Bronchial epithelial cell (primary cell): Measurements from ENCODE around the gene CD99L2. TPM values are rescaled to one million over a fixed set of nuclear protein-coding genes. Genes with fewer than 3 reads are reported as not detected.
"Not testable (repeated sequence)": the region's sequence is repeated elsewhere in the genome, so short reads cannot be mapped to it uniquely, and the experiment has no call there.

Experiments used
- DNase-seq: peaks from one replicate; pipeline ENCODE4 v3.0.0-alpha.2; 2010; ENCODE audit warnings: low read depth
- FAIRE-seq: peaks from 2 replicates; lab custom pipeline; 2011; peaks lifted over from hg19 to GRCh38; lab: Jason Lieb, UNC
- H3K27me3 ChIP-seq: 2 replicates; pipeline ENCODE4 v1.5.1; 2011; ENCODE audit warnings: low read length; ENCODE audit not compliant: control insufficient read depth, insufficient read depth
- H3K36me3 ChIP-seq: 2 replicates; pipeline ENCODE4 v1.5.1; 2011; ENCODE audit warnings: low read length; ENCODE audit not compliant: control insufficient read depth, insufficient read depth
- H3K4me3 ChIP-seq: 2 replicates; pipeline ENCODE4 v1.5.1; 2011; ENCODE audit warnings: mild to moderate bottlenecking, low read depth, low read length, control low read depth
- total RNA-seq: library from RNA; depleted of rRNA; stranded (reverse); fragments of >200 nt; gene quantifications from 2 replicates; pipeline ENCODE4 v1.2.1, GENCODE V29; 2014
- TF ChIP-seq, protein P1 (sequence below): IDR thresholded peaks from 2 replicates; pipeline ENCODE4 v1.5.1; 2011; ENCODE audit warnings: mild to moderate bottlenecking, moderate library complexity, low read length, control low read depth, inconsistent platforms; ENCODE audit not compliant: insufficient read depth, severe bottlenecking

CD99L2 gene
- total RNA-seq, 1 donor from 2014 or later: 10.8 TPM

DNA sequence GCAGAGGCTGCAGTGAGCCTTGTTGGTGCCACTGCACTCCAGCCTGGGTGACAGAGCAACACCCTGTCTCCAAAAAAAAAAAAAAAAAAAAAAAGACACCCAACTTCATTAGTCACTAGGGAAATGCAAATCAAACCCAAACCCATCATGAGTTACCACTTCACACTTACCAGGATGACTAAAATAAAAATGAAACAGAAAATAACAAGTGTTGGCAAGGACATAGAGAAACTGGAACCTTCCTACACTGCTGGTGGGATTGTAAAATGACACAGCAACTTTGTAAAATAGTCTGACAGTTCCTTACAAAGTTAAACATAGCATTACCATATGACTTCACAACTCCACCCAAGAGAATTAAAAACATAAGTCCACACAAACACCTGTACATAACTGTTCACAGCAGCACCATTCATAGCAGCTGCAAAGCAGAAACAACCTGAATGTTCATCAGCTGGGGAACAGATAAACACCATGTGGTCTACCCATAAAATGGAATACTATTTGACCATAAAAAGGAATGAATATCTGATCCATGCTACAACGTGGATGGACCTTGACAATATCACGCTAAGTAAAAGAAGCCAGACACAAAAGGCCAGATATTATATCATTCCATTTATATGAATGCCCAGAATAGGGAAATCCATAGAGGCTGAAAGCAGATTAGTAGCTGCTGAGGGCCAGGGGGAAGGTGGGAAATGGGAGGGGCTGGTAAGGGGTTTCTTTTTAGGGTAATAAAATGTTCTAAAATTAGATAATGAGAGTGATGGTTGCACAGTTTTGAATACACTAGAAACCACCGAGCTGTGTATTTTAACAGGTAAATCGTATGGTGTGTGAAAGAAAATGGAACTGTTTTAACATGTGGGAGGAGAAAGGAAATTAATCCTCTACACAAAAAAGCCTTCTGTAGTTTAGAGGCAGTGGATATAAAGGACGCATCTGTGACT lies 18.3 kb downstream of the CD99L2 start:
- TF ChIP-seq, protein P1, sequence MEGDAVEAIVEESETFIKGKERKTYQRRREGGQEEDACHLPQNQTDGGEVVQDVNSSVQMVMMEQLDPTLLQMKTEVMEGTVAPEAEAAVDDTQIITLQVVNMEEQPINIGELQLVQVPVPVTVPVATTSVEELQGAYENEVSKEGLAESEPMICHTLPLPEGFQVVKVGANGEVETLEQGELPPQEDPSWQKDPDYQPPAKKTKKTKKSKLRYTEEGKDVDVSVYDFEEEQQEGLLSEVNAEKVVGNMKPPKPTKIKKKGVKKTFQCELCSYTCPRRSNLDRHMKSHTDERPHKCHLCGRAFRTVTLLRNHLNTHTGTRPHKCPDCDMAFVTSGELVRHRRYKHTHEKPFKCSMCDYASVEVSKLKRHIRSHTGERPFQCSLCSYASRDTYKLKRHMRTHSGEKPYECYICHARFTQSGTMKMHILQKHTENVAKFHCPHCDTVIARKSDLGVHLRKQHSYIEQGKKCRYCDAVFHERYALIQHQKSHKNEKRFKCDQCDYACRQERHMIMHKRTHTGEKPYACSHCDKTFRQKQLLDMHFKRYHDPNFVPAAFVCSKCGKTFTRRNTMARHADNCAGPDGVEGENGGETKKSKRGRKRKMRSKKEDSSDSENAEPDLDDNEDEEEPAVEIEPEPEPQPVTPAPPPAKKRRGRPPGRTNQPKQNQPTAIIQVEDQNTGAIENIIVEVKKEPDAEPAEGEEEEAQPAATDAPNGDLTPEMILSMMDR: no peak
- FAIRE-seq (no peak), DNase-seq (peak; percentile 22)
- Histone ChIP-seq H3K4me3 (no peak overlapping the region), H3K27me3 (no peaks in the 10 kb centered on the region), H3K36me3 (no peaks in the 10 kb centered on the region)

DNA sequence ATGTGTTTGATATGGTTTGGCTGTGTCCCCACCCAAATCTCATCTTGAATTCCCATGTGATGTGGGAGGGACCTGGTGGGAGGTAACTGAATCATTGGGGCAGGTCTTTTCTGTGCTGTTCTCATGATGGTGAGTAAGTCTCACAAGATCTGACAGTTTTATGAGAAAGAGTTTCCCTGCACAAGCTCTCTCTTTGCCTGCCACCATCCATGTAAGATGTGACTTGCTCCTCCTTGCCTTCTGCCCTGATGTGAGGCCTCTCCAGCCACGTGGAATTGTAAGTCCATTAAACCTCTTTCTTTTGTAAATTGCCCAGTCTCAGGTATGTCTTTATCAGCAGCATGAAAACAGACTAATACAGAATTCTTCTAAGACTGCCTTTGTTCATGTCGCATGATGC lies 22.8 kb downstream of the CD99L2 start:
- not testable (repeated sequence) for H3K27me3 ChIP-seq, H3K36me3 ChIP-seq, H3K4me3 ChIP-seq, FAIRE-seq, DNase-seq

DNA sequence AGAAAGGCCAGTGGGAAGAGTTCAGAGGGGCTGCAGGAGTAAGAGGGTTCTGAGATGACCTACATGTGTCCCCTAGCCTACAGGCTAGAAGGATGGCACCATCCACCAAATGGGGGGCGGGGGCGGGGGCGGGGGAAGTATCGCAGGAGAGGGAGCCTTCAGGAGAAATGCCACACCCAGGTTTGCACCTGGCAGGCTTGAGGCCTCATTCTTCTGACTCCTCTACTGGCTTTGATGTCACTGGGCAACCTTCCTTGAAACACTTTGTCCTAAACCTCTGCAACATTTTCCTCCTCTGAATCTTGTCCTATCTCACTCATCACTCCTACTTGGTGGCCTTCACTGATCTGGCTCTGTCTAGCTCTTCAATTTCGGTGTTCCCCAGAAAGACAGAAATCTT lies 24.0 kb downstream of the CD99L2 start:
- Histone ChIP-seq H3K36me3 (no peaks in the 10 kb centered on the region), H3K27me3 (no peaks in the 10 kb centered on the region), H3K4me3 (no peak overlapping the region)
- FAIRE-seq (no peak), DNase-seq (no peak)
- TF ChIP-seq, protein P1: no peak

DNA sequence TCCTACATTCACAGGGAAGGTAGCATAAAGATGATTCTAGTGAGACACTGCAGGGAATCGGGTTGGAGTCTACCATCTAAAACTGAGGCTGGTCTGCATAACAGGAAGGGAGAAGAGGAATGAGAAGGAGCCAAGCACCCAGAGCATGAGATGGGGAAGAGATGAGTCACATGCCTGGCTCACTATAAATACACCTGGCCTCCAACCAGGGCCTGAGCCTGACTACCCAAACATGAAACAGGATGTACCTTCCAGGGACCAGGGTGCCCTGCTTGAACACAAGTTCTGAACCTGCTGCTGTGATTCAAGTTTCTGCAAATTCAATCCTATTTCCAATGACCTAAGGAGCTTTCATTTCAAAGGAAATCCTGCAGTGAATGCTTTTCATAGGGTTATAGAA lies 24.9 kb downstream of the CD99L2 start:
- DNase-seq (peak; percentile 76), FAIRE-seq (no peak)
- H3K27me3 ChIP-seq: no peaks in the 10 kb centered on the region
- H3K4me3 ChIP-seq: no peak overlapping the region
- no peaks in the 10 kb centered on the region for H3K36me3 ChIP-seq
- TF ChIP-seq, protein P1: no peak

DNA sequence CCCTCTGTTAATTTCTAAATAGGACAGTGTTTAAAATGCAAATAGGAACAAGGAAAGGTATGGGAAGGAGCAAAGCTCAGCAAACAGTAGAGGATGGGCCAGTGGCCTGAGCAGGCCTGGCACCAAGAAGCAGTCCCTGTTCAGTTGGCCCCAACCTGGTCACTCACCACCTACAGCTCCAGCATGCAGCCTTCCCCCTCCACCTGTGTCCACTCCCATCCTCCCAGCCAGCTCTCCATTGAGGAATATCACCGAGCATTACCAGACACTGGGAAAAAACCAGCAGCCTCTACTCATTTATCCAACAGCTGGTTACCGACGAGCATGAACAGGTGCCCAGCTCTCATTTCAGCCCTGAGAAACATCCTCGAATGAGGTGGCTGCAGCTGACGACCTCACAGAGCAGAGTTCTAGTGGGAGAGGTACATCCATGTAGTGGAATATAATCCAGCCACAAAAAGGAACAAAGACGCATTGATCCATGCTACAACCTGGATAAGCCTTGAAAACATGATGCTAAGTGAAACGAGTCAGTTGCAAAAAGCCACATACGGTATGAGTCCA lies 25.6 kb downstream of the CD99L2 start:
- TF ChIP-seq, protein P1: no peak
- DNase-seq: no peak
- Histone ChIP-seq H3K27me3 (no peaks in the 10 kb centered on the region), H3K4me3 (no peak overlapping the region), H3K36me3 (no peaks in the 10 kb centered on the region)
- no peak for FAIRE-seq

DNA sequence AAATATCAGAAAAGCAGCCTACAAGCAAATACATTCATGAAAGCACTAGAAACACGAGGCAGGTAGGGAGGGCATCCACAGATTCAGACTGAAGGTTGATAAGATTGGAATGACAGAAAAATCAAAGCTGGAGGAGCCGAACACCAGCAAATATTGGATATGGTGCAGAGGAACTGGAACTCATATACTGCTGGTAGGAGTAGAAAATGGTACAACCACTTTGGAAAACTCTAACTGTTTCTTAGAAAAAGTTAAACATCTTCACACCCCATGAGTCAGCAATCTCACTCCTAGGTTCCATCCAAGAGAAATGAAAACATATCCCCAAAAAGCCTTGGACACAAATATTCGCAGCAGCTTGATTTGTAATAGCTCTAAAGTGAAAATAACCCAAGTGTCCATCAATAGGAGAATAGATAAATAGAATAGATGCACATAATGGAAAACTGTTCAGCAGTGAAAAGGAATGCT lies 27.1 kb downstream of the CD99L2 start:
- DNase-seq (no peak), FAIRE-seq (no peak)
- H3K27me3 ChIP-seq: no peaks in the 10 kb centered on the region
- no peak overlapping the region for H3K4me3 ChIP-seq
- no peaks in the 10 kb centered on the region for H3K36me3 ChIP-seq
- TF ChIP-seq, protein P1: no peak
